NK-92 (cell line): ENCODE results near the gene GPHN.
"Not testable (repeated sequence)": the region's sequence is repeated elsewhere in the genome, so short reads cannot be mapped to it uniquely, and the experiment has no call there.

ENCODE experiments used
- DNase-seq: peaks from one replicate; lab custom pipeline; 2025; ENCODE audit not compliant: unreplicated experiment; lab: John Stamatoyannopoulos, UW

Gene GPHN

GRCh38 chr14:66651536-66652220 lies 143.7 kb downstream of the GPHN start:
- DNase-seq, result no peak

GRCh38 chr14:66652525-66653106 lies 144.7 kb downstream of the GPHN start:
- no peak for DNase-seq

GRCh38 chr14:66657780-66658179 lies 149.8 kb downstream of the GPHN start:
- no peak for DNase-seq

- no peak for DNase-seq
Observed at GRCh38 chr14:66662374-66662773, 154.4 kb downstream of the GPHN start.

- DNase-seq, result no peak
Observed at GRCh38 chr14:66677780-66678179, 169.8 kb downstream of the GPHN start.

GRCh38 chr14:66680216-66680615 lies 172.3 kb downstream of the GPHN start:
- DNase-seq, result no peak

GRCh38 chr14:66696326-66696725 lies 188.4 kb downstream of the GPHN start:
- DNase-seq, result no peak

GRCh38 chr14:66698503-66698902 lies 190.6 kb downstream of the GPHN start:
- DNase-seq, result no peak

GRCh38 chr14:66701813-66702212 lies 193.9 kb downstream of the GPHN start:
- DNase-seq, result no peak

GRCh38 chr14:66708267-66708666 lies 200.3 kb downstream of the GPHN start:
- no peak for DNase-seq

GRCh38 chr14:66709291-66709690 lies 201.3 kb downstream of the GPHN start:
- DNase-seq, result no peak

GRCh38 chr14:66714291-66714690 lies 206.3 kb downstream of the GPHN start:
- DNase-seq, result not testable (repeated sequence)

- DNase-seq, result not testable (repeated sequence)
Observed at GRCh38 chr14:66715313-66715712, 207.4 kb downstream of the GPHN start.

- no peak for DNase-seq
Observed at GRCh38 chr14:66716227-66716626, 208.3 kb downstream of the GPHN start.

- no peak for DNase-seq
Observed at GRCh38 chr14:66717561-66718140, 209.7 kb downstream of the GPHN start.

- no peak for DNase-seq
Observed at GRCh38 chr14:66724996-66725395, 217.0 kb downstream of the GPHN start.

GRCh38 chr14:66731298-66731697 lies 223.4 kb downstream of the GPHN start:
- not testable (repeated sequence) for DNase-seq

GRCh38 chr14:66735853-66736252 lies 227.9 kb downstream of the GPHN start:
- DNase-seq, result no peak

GRCh38 chr14:66739826-66740225 lies 231.9 kb downstream of the GPHN start:
- no peak for DNase-seq

GRCh38 chr14:66745078-66745477 lies 237.1 kb downstream of the GPHN start:
- DNase-seq, result no peak

GRCh38 chr14:66746316-66747006 lies 238.5 kb downstream of the GPHN start:
- DNase-seq, result no peak

GRCh38 chr14:66752109-66752508 lies 244.2 kb downstream of the GPHN start:
- no peak for DNase-seq
